Frontal cortex (tissue), 4 donors: ENCODE measurements around the gene VSIR. TPM values are rescaled to one million over a fixed set of nuclear protein-coding genes. Genes with fewer than 3 reads are reported as not detected.

Experiments
- DNase-seq, 2 donors: peaks; one replicate each; pipeline ENCODE4 v3.0.0; 2012; ENCODE audit warnings: low spot score in 2 of 2
- FAIRE-seq: peaks from 2 replicates; lab custom pipeline; 2012; peaks lifted over from hg19 to GRCh38; lab: Jason Lieb, UNC
- small RNA-seq: library from RNA; depleted of rRNA; stranded (forward); fragments of <200 nt; gene quantifications from one replicate; pipeline ENCODE3, GENCODE V24; 2014
- total RNA-seq: library from RNA; depleted of rRNA; stranded (reverse); fragments of >200 nt; gene quantifications from one replicate; pipeline ENCODE4 v1.2.3, GENCODE V29; 2014
- donor health status: control.
- donor health status: control.
- donor health status: control.

VSIR gene
- total RNA-seq, 1 donor from 2014 or later = 2.0 TPM

- FAIRE-seq (no peak), DNase-seq (no peak)
These were observed 66.9 kb downstream of the VSIR start for GRCh38 chr10:71706216-71707121.

- no peak for DNase-seq
- FAIRE-seq = no peak
These were observed 67.7 kb downstream of the VSIR start for GRCh38 chr10:71705582-71705981.

- FAIRE-seq (no peak), DNase-seq (no peak)
These were observed 68.5 kb downstream of the VSIR start for GRCh38 chr10:71704816-71705215.

- DNase-seq = no peak
- FAIRE-seq = no peak
These were observed 69.7 kb downstream of the VSIR start for GRCh38 chr10:71703577-71703976.

- FAIRE-seq (no peak), DNase-seq (no peak)
These were observed 71.7 kb downstream of the VSIR start for GRCh38 chr10:71701496-71702132.

- FAIRE-seq (no peak), DNase-seq (no peak)
These were observed 72.5 kb downstream of the VSIR start for GRCh38 chr10:71700731-71701368.

GRCh38 chr10:71698737-71699136, 74.6 kb downstream of the VSIR start:
- DNase-seq = no peak
- FAIRE-seq = no peak

GRCh38 chr10:71697938-71698709, 75.2 kb downstream of the VSIR start:
- no peak for DNase-seq
- peak; percentile 15 for FAIRE-seq

Small RNA genes lying within 50 kb of the gene (small RNA-seq; reads per million reads assigned to genes)
- not detected for gene MIR7152

Other genes starting within 250 kb of the VSIR start
- gene C10orf105, start 53.7 kb downstream of the VSIR start, total RNA-seq = not detected
- 482 TPM for gene PSAP, start 77.7 kb upstream of the VSIR start, total RNA-seq
- 3.3 TPM for gene CHST3, start 190.9 kb upstream of the VSIR start, total RNA-seq